KOPT-K1 (cell line): ENCODE measurements around the gene ADAM17.
"Not testable (repeated sequence)": the region's sequence is repeated elsewhere in the genome, so short reads cannot be mapped to it uniquely, and the experiment has no call there.

Source experiments
- H3K27ac ChIP-seq: fragments of 200-600 bp; sonication (generic); 2 replicates; pipeline ENCODE4 v1.5.1; 2016; ENCODE audit warnings: antibody characterized with exemption, mild to moderate bottlenecking, low read depth, low read length; ENCODE audit not compliant: poor library complexity, severe bottlenecking
- H3K36me3 ChIP-seq: fragments of 200-600 bp; sonication (generic); 2 replicates; pipeline ENCODE4 v1.5.1; 2017; ENCODE audit warnings: antibody characterized with exemption, mild to moderate bottlenecking, low read length, moderate library complexity; ENCODE audit not compliant: insufficient read depth
- H3K9me3 ChIP-seq: fragments of 200-600 bp; sonication (generic); 2 replicates; pipeline ENCODE4 v1.5.1; 2017; ENCODE audit warnings: antibody characterized with exemption, low read length, mild to moderate bottlenecking; ENCODE audit not compliant: insufficient read depth, poor library complexity, severe bottlenecking

ADAM17 gene

GRCh38 chr2:9518163-9518562 lies 37.5 kb downstream of the ADAM17 start:
- no peaks in the 10 kb centered on the region for H3K9me3 ChIP-seq
- H3K27ac ChIP-seq: no peak overlapping the region
- H3K36me3 ChIP-seq: peaks cover 85% of the 10 kb centered on the region

DNA sequence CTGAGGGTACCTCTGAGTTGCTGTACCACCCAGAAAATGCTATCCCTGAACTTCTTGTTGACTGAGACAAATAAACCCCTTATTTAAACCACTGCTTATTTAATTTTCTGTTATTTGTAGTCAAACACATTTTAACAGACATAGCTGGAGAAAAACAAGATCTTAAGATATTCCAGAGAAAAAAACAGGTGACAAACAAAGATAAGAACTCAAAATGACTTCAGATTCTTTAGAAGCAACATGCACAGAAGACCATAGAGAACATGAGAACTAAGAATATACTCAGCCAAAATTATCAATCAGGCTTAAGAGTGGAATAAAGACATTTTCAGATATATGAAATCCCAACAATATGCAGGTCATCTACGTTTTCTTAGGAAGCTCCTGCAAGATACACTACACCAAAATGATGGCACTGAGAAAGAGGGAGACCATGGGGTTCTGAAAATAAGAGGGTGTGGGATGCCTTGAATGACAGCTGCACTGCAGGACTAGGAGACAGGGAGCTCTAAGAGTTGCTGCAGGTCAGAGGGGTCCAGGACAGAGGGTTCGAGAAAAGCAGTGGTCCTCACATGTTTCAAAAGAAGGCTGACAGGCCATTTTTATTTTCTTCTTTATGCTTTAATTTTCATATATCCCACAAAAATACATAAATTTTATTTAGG lies 38.4 kb downstream of the ADAM17 start:
- H3K36me3 ChIP-seq: peaks cover 89% of the 10 kb centered on the region
- H3K9me3 ChIP-seq: no peaks in the 10 kb centered on the region
- no peak overlapping the region for H3K27ac ChIP-seq

GRCh38 chr2:9513946-9514345 lies 41.7 kb downstream of the ADAM17 start:
- H3K9me3 ChIP-seq, H3K27ac ChIP-seq: not testable (repeated sequence)
- peaks cover 70% of the 10 kb centered on the region for H3K36me3 ChIP-seq

GRCh38 chr2:9508931-9509330 lies 46.7 kb downstream of the ADAM17 start:
- H3K27ac ChIP-seq: no peak overlapping the region

DNA sequence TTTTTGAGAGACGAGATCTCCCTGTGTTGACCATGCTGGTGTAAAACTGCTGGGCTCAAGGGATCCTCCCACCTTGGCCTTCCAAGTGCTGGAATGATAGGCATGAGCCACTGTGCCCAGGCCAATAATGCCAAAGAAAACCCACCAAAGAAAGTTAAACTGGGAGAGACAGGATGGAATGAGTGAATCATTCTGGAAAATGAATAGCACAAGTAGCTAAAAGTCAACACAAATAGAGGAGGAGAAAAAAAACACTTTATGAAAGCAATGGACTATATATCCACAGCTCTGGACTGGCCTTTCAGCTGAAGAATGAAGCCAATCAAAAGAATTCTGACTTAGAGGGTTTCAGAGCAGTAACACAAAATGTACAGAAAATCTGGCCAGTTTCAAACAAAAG lies 57.4 kb downstream of the ADAM17 start:
- peaks cover 95% of the 10 kb centered on the region for H3K36me3 ChIP-seq
- no peaks in the 10 kb centered on the region for H3K9me3 ChIP-seq

More at GRCh38 chr2:9508931-9509330, 46.7 kb downstream of the ADAM17 start:
- peaks cover 74% of the 10 kb centered on the region for H3K36me3 ChIP-seq
- H3K9me3 ChIP-seq: no peaks in the 10 kb centered on the region

DNA sequence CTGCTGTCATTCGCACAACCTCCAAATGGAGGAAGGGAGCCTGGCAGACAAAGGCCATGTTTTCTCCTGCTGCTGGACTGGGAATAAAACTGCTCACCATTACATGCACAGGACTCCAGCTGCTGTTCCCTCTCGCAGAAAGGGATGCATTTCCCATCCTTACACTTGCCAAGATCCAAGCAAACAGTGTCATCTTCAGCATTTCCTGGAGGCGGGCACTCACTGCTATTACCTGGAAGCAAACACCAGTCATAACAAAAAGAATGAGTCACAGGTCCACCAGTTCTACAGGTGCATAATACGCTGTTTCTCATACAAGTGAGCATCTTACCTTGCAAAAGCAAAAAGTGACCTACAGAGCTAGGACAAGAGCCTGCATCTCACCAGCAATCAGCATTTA lies 58.6 kb downstream of the ADAM17 start:
- H3K36me3 ChIP-seq: peaks cover 95% of the 10 kb centered on the region
- H3K27ac ChIP-seq: no peak overlapping the region
- H3K9me3 ChIP-seq: no peaks in the 10 kb centered on the region

More for the DNA sequence above, 57.4 kb downstream of the ADAM17 start:
- no peak overlapping the region for H3K27ac ChIP-seq

DNA sequence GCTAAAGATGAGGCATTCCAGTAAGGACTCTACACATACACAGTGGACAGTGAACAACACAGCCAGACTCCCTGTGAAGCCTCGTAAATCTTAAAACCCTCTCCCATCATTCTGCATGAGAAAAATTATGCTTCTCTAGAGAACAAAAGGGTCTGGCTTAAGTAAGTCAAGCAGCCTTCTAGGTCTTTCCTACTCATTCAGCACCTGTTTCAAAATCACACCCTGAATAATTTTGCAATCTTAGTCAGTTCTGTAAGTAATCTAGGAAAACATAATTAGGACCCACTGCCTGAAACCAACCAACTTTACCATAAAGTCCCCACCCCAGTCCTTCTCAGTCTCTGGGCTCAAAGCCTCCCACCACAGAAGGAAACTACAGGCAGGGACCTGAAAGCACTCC lies 61.5 kb downstream of the ADAM17 start:
- no peaks in the 10 kb centered on the region for H3K9me3 ChIP-seq
- H3K36me3 ChIP-seq: peaks cover 96% of the 10 kb centered on the region
- H3K27ac ChIP-seq: no peak overlapping the region

- H3K9me3 ChIP-seq: no peaks in the 10 kb centered on the region
- peaks cover 97% of the 10 kb centered on the region for H3K36me3 ChIP-seq
- no peak overlapping the region for H3K27ac ChIP-seq
Observed at GRCh38 chr2:9493478-9493877, 62.2 kb downstream of the ADAM17 start.

- Histone ChIP-seq H3K27ac (no peak overlapping the region), H3K36me3 (peaks cover 97% of the 10 kb centered on the region), H3K9me3 (no peaks in the 10 kb centered on the region)
Observed at GRCh38 chr2:9492927-9493326, 62.7 kb downstream of the ADAM17 start.

DNA sequence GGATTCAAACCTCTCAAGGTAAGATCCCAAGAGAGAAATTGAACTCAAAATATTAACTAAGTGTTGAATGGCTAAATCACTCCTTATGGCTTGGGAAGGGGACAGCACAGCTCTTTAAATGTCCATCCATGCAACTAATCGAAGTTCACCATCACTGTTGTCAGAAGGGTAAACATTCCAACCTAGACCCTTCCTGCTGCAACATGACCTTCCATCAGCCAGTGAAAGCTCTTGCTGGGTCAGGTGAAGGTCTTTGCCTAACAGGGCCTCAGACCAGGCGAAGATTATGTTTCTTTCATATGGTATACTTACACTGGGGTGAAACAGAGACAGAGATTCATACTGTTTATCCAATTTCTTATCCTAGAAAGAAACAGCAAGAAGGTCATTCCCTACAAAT lies 64.8 kb downstream of the ADAM17 start:
- no peaks in the 10 kb centered on the region for H3K9me3 ChIP-seq
- H3K36me3 ChIP-seq: peaks cover 100% of the 10 kb centered on the region
- no peak overlapping the region for H3K27ac ChIP-seq

DNA sequence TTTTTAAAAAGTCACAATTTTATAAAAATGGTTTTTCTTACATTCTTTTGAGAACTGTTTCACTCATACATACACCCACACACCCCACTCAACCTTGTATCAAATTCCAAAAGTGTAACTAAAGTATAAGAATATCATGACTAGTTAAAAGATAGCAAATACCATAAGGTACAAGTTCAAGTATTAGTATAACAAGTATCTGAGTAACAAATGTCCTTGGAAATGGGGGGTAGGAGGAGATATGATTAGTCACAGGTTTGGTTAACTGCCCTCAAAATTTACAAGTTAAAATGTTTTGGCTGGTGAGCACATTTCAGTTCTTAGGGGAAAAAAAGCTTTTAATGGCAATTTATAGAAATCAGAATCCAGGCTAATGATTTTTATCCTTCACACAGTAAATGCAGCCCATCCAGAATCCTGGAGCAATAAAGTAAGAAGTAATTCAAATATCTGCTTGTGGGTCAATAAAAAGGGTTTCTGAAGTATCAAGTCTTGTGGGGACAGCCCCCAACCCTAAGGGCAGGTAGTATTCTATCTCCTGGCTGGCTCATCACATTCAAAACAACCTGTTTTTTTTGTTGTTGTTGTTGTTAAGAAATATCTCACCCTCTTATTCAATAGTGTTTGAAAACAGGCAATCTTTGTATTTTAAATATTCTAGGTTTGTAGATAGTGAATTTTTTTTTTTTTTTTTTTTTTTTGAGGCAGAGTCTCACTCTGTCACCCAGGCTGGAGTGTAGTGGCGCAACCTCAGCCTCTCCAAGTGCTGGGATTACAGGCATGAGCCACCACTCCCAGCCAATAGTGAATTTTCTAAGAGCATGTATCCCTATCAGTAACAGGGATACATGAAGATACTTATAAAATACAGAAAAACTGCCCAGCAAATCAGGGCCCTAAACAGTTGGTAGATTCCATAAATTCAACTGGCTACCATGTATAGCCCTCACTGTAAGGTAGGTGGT lies 66.8 kb downstream of the ADAM17 start:
- Histone ChIP-seq H3K27ac (no peak overlapping the region), H3K36me3 (peaks cover 100% of the 10 kb centered on the region), H3K9me3 (no peaks in the 10 kb centered on the region)

GRCh38 chr2:9484533-9484932 lies 71.1 kb downstream of the ADAM17 start:
- no peaks in the 10 kb centered on the region for H3K9me3 ChIP-seq
- peaks cover 99% of the 10 kb centered on the region for H3K36me3 ChIP-seq
- H3K27ac ChIP-seq: no peak overlapping the region

- H3K9me3 ChIP-seq: no peaks in the 10 kb centered on the region
- H3K36me3 ChIP-seq: peaks cover 98% of the 10 kb centered on the region
- H3K27ac ChIP-seq: no peak overlapping the region
Observed at GRCh38 chr2:9483107-9483506, 72.5 kb downstream of the ADAM17 start.

- peaks cover 74% of the 10 kb centered on the region for H3K36me3 ChIP-seq
- no peaks in the 10 kb centered on the region for H3K9me3 ChIP-seq
- no peak overlapping the region for H3K27ac ChIP-seq
Observed at GRCh38 chr2:9480157-9480556, 75.5 kb downstream of the ADAM17 start.

- Histone ChIP-seq H3K27ac (no peak overlapping the region), H3K36me3 (peaks cover 58% of the 10 kb centered on the region), H3K9me3 (no peaks in the 10 kb centered on the region)
Observed at GRCh38 chr2:9478526-9478925, 77.1 kb downstream of the ADAM17 start.
